ENCODE measurements around the gene PDE6D. TPM values are rescaled to one million over a fixed set of nuclear protein-coding genes. Genes with fewer than 3 reads are reported as not detected.
A peak's percentile ranks its signal among the peaks of the same experiment; 100 is the strongest.

Gene PDE6D
- total and polyA plus RNA-seq, 2 of the 13 experiments (the other 11 are each of a cell fraction or from before 2014, with no cell fraction given), result 14.1 to 23.2 TPM

DNA sequence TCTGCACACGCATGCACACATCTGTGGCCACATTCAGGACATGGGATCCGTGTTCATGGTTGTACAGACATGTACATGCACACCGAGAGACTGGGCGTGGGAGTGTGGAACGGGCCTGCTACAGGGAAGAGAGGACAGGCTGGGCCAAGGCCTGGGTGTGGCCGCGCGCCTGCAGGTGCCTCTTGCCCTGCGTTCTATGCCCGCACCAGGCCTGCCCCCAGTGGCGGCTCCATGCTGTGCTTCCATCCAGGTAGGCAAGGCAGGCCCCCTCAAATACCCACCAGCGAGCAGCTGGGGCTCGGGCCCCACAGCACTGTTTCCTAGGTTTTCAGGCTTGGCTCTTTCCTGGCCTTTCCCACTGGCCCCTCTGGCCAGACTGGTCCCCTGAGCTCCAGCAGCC is 88.2 kb downstream of the PDE6D start (continued):
- TF ChIP-seq ZNF496 (CRISPR knock-in tag; IDR thresholded peaks at IDR 0.05; ENCODE audit: insufficient replicate concordance), result no peak
- no peak for TF ChIP-seq ZNF337 (CRISPR knock-in tag; IDR thresholded peaks at IDR 0.05; ENCODE audit: borderline replicate concordance, low read depth)
- TF ChIP-seq CTCF (CRISPR knock-in tag; IDR thresholded peaks at IDR 0.05), result peak; percentile 13; the same call in 1 of the 2 replicates
- 0 out of 2 replicates have a peak, but pooled peaks have one; percentile 40 for TF ChIP-seq ZBTB38 (CRISPR knock-in tag; IDR thresholded peaks at IDR 0.05)
- 0 out of 2 replicates have a peak, but pooled peaks have one; percentile 20 for TF ChIP-seq KDM5B (CRISPR knock-in tag; IDR thresholded peaks at IDR 0.05; ENCODE audit: borderline replicate concordance)
- TF ChIP-seq, protein P1, sequence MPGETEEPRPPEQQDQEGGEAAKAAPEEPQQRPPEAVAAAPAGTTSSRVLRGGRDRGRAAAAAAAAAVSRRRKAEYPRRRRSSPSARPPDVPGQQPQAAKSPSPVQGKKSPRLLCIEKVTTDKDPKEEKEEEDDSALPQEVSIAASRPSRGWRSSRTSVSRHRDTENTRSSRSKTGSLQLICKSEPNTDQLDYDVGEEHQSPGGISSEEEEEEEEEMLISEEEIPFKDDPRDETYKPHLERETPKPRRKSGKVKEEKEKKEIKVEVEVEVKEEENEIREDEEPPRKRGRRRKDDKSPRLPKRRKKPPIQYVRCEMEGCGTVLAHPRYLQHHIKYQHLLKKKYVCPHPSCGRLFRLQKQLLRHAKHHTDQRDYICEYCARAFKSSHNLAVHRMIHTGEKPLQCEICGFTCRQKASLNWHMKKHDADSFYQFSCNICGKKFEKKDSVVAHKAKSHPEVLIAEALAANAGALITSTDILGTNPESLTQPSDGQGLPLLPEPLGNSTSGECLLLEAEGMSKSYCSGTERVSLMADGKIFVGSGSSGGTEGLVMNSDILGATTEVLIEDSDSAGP (CRISPR knock-in tag; IDR thresholded peaks at IDR 0.05; ENCODE audit: borderline replicate concordance), result no peak
- no peak for TF ChIP-seq NFIB (CRISPR knock-in tag; IDR thresholded peaks at IDR 0.05; ENCODE audit: borderline replicate concordance)
- TF ChIP-seq HIVEP1 (CRISPR knock-in tag; IDR thresholded peaks at IDR 0.05), result 0 out of 2 replicates have a peak, but pooled peaks have one; percentile 18
- no peak for TF ChIP-seq ZNF10 (CRISPR knock-in tag; IDR thresholded peaks at IDR 0.05; ENCODE audit: borderline replicate concordance, low read depth)
